Activated naive CD4-positive, alpha-beta T cell treated with anti-CD3 and anti-CD28 coated beads, Interleukin-2, amount 50 U/mL, for 72 hours (primary cell): ENCODE data around the gene CREBZF. TPM values are rescaled to one million over a fixed set of nuclear protein-coding genes. Genes with fewer than 3 reads are reported as not detected.

ENCODE experiments used
- ATAC-seq, 2 donors: fragments of 150-1000 bp; cut with Tn5 transposase; 2 replicates each; pipeline ENCODE4 v1.10.0; 2021; ENCODE audit warnings: mild to moderate bottlenecking in 2 of 2, moderate library complexity in 2 of 2
- DNase-seq, 2 donors: peaks; one replicate each; pipeline ENCODE4 v3.0.0; 2021 to 2022; ENCODE audit warnings: low spot score in 2 of 2
- H3K27ac Mint-ChIP-seq, 2 donors: one replicate each; pipeline ENCODE4 v1.8.0; 2022; ENCODE audit warnings: mild to moderate bottlenecking in 2 of 2, mixed read lengths in 2 of 2
- H3K36me3 Mint-ChIP-seq, 2 donors: one replicate each; pipeline ENCODE4 v1.8.0; 2022; ENCODE audit warnings: mixed read lengths in 2 of 2
- H3K9me3 Mint-ChIP-seq, 2 donors: one replicate each; pipeline ENCODE4 v1.8.0; 2022; ENCODE audit warnings: mixed read lengths in 2 of 2
- total RNA-seq, 2 donors: library from RNA; stranded (reverse); gene quantifications; one replicate each; pipeline ENCODE4 v1.2.3, GENCODE V29; 2022

CREBZF gene, protein sequence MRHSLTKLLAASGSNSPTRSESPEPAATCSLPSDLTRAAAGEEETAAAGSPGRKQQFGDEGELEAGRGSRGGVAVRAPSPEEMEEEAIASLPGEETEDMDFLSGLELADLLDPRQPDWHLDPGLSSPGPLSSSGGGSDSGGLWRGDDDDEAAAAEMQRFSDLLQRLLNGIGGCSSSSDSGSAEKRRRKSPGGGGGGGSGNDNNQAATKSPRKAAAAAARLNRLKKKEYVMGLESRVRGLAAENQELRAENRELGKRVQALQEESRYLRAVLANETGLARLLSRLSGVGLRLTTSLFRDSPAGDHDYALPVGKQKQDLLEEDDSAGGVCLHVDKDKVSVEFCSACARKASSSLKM
- 10 to 100 TPM; 61.0 to 65.7 TPM for total RNA-seq

- Mint-ChIP-seq H3K9me3 (no peaks in the 10 kb centered on the region), H3K36me3 (peaks cover 29 to 42% of the 10 kb centered on the region in 2 donors), H3K27ac (peak within 1 kb of the TSS; percentile 97)
- ATAC-seq = peak; percentile 90 to 92
- DNase-seq = peak; percentile 96 to 98
These were observed at the start of gene CREBZF for GRCh38 chr11:85664615-85665481. Gene CREBZF (minus strand): TSS chr11:85665129. CDS start chr11:85664875, 254 bp downstream.

- DNase-seq = no peak
- Mint-ChIP-seq H3K36me3 (no peaks in the 10 kb centered on the region), H3K9me3 (no peaks in the 10 kb centered on the region), H3K27ac (no peak overlapping the region)
- no peak for ATAC-seq
These were observed 48.0 kb upstream of the CREBZF start for GRCh38 chr11:85712953-85713352.

GRCh38 chr11:85710917-85711316 lies 46.0 kb upstream of the CREBZF start:
- H3K27ac Mint-ChIP-seq = no peak overlapping the region
- no peaks in the 10 kb centered on the region for H3K9me3 Mint-ChIP-seq
- no peaks in the 10 kb centered on the region for H3K36me3 Mint-ChIP-seq
- DNase-seq (no peak), ATAC-seq (no peak)

GRCh38 chr11:85709941-85710702 lies 45.2 kb upstream of the CREBZF start:
- ATAC-seq = no peak
- no peaks in the 10 kb centered on the region for H3K9me3 Mint-ChIP-seq
- no peak overlapping the region for H3K27ac Mint-ChIP-seq

DNA sequence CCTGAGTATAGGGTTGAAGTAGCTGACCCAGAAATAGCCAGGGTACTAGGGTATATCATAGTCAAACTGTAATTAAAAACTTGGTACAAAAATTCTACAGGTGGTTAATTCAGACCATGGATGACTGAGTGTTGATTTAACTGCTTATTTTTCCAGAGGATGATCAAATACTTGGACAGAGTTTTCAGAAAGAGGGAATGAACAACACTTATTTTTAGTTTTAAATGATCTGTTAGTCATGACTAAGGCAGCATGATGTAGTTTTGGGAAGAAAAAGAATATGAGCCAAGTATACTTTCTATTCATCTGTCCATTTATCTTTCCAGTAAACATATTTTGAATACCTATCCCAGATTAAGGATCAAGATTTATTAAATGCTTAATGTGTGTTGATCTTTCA lies 40.9 kb upstream of the CREBZF start:
- no peak for DNase-seq
- peaks cover 0 to 6% of the 10 kb centered on the region in 2 donors for H3K36me3 Mint-ChIP-seq
- no peak for ATAC-seq
- peak overlapping the region in 1 of 2 donors; percentile 28 for H3K27ac Mint-ChIP-seq
- H3K9me3 Mint-ChIP-seq = no peaks in the 10 kb centered on the region

More at GRCh38 chr11:85709941-85710702, 45.2 kb upstream of the CREBZF start:
- no peak for DNase-seq
- no peaks in the 10 kb centered on the region for H3K36me3 Mint-ChIP-seq

GRCh38 chr11:85704967-85705366 lies 40.0 kb upstream of the CREBZF start:
- DNase-seq (no peak), ATAC-seq (no peak)
- peaks cover 0 to 6% of the 10 kb centered on the region in 2 donors for H3K36me3 Mint-ChIP-seq
- no peaks in the 10 kb centered on the region for H3K9me3 Mint-ChIP-seq
- no peak overlapping the region for H3K27ac Mint-ChIP-seq

- DNase-seq (no peak), ATAC-seq (peak; percentile 36 to 75)
- Mint-ChIP-seq H3K9me3 (no peaks in the 10 kb centered on the region), H3K36me3 (peaks cover 0 to 6% of the 10 kb centered on the region in 2 donors), H3K27ac (peak overlapping the region; percentile 80 to 89)
These were observed 35.2 kb upstream of the CREBZF start for GRCh38 chr11:85699957-85700741.

GRCh38 chr11:85698195-85698594 lies 33.3 kb upstream of the CREBZF start:
- H3K36me3 Mint-ChIP-seq = peaks cover 0 to 6% of the 10 kb centered on the region in 2 donors
- no peak for DNase-seq
- H3K9me3 Mint-ChIP-seq = no peaks in the 10 kb centered on the region
- peak in 1 of 2 donors; percentile 60 for ATAC-seq
- no peak overlapping the region for H3K27ac Mint-ChIP-seq

DNA sequence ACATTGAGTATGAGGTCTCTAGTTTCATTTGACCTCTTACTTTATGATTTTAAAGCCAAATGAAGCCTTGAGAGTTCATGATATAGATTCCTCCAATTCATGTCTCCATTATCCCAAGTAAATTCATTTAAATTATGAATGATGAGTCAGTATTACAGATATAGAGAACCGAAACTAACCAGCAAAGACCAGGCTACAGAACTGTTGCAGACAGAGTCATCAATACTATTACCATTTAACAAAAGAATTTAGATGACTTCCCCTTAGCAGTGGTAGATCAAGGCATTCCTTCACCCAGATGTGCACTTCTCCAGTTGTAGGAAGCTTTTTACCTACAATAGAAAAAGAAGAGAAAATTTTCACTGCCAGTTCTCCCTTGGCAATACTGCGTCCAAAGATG lies 32.8 kb upstream of the CREBZF start:
- Mint-ChIP-seq H3K9me3 (no peaks in the 10 kb centered on the region), H3K36me3 (peaks cover 0 to 4% of the 10 kb centered on the region in 2 donors), H3K27ac (no peak overlapping the region)
- DNase-seq (no peak), ATAC-seq (peak; percentile 31 to 59)

GRCh38 chr11:85695546-85695945 lies 30.6 kb upstream of the CREBZF start:
- no peak overlapping the region for H3K27ac Mint-ChIP-seq
- DNase-seq (no peak), ATAC-seq (no peak)
- no peaks in the 10 kb centered on the region for H3K36me3 Mint-ChIP-seq
- H3K9me3 Mint-ChIP-seq = no peaks in the 10 kb centered on the region

DNA sequence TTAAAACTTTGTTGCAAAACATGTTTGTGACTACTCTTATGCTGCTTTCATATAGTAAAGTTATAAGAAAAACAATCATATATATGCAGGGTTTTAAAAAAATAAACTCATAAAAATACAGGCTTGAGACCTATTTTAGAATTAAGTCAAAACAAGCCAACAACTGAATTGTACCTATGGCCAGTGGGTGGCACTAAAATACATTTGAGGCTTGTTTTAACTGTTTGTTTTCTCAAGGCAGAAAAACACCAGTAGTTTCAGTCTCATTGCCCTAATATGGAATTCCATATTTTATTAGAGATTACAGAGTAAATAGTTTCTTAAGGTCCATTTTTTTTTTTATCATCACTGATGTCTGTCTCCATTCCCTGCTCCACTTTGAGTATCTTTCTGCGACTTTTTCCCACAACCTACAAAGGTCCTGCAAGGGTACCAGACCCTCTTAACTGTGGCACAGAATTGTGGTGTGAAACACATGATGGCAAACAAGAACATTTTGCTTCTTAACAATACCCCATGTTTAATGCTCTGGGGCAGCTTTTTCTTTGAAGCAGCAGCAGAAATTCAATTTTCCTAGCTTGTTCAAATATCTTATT lies 29.6 kb upstream of the CREBZF start:
- Mint-ChIP-seq H3K9me3 (no peaks in the 10 kb centered on the region), H3K27ac (no peak overlapping the region), H3K36me3 (no peaks in the 10 kb centered on the region)
- ATAC-seq (no peak), DNase-seq (no peak)

DNA sequence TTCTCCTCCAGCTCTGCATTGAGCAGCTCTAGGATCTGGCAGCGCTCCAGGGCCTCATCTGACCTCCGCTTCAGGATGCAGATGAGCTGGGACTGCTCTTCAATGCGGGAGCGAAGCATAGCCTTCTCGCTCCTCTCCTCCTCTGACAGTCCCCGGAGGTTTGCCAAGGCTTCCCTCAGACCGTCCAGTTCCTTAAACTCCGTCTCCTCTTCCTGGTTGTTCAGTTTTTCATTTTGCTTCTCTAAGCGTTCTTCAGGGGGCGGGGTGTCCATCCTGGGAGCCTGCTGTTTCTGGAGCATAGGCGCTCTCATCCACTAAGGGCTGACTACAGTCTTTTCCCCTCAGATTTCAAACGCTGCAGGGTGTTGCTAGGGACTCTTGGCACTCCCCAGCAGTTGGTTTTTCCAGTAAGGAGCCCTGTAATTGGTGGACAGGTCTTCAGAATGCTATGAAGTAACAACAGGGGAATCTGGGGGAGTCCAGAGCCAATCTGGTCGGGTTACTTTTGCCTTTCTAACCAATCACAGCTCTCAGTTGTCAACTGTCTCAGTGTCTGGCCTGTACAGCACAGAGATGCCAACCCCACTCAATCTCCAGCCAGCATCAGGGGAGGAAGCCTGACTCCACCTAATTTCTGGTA lies 21.0 kb upstream of the CREBZF start, which contains the start of gene CCDC89:
Gene CCDC89 (minus strand): TSS at position 376 of the 640 bp plus-strand sequence. CDS start 65 bp downstream, at position 311.
- Mint-ChIP-seq H3K36me3 (peaks cover 0 to 5% of the 10 kb centered on the region in 2 donors), H3K9me3 (no peaks in the 10 kb centered on the region), H3K27ac (peak within 1 kb of the TSS in 1 of 2 donors; percentile 46)
- ATAC-seq (no peak), DNase-seq (no peak)

DNA sequence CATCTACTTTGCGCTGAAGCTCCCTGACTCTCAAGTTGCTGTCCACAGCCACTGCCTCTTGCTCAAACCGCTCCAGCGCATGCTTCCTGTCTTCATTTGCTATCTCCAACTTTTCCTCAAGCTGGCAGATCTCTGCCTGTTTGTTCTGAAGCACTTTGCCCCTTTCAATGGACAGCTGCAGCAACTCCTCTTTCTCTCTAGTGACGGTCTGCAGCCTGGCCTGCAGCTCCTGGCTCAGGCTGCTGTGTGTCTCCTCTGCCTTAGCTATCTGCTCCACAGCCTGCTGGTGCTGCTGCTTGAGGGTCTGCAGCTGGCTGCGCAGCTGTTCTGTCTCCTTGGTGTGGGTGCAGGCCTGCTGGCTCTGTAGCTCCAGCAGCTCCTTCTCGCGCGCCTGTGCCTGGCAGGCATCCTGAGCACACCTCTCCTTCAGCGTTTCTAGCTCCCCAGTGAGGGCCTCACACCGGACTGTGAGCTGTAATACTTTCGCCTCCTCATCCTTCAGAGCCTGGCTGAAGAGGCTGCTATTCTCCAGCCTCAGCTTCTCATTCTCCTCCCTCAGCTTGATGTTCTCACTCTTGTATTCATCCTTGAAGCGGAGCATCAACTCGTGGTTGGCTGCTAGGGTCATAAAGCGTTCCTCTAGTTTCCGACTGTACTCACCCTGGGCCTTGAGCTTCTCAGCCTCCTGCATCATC lies 20.3 kb upstream of the CREBZF start:
- H3K27ac Mint-ChIP-seq = peak overlapping the region in 1 of 2 donors; percentile 46
- no peaks in the 10 kb centered on the region for H3K9me3 Mint-ChIP-seq
- ATAC-seq = no peak
- H3K36me3 Mint-ChIP-seq = peaks cover 0 to 5% of the 10 kb centered on the region in 2 donors
- no peak for DNase-seq
